ENCODE measurements around the gene SFXN5.

SFXN5 gene

GRCh38 chr2:72956050-72956395, 115.5 kb downstream of the SFXN5 start:
- no peak for DNase-seq (ENCODE audit: low read depth)

- no peak for DNase-seq (ENCODE audit: low read depth)
These were observed 116.1 kb downstream of the SFXN5 start for GRCh38 chr2:72955228-72956049.

GRCh38 chr2:72954376-72955227, 116.9 kb downstream of the SFXN5 start:
- DNase-seq (ENCODE audit: low read depth) = no peak

- no peak for DNase-seq (ENCODE audit: low read depth)
These were observed 117.5 kb downstream of the SFXN5 start for GRCh38 chr2:72953976-72954375.

- DNase-seq (ENCODE audit: low read depth) = no peak
These were observed 118.0 kb downstream of the SFXN5 start for GRCh38 chr2:72953528-72953927.

- no peak for DNase-seq (ENCODE audit: low read depth)
These were observed 118.6 kb downstream of the SFXN5 start for GRCh38 chr2:72952961-72953360.

- no peak for DNase-seq (ENCODE audit: low read depth)
These were observed 119.2 kb downstream of the SFXN5 start for GRCh38 chr2:72952110-72952823.

GRCh38 chr2:72951303-72952095, 120.0 kb downstream of the SFXN5 start:
- no peak for DNase-seq (ENCODE audit: low read depth)

- DNase-seq (ENCODE audit: low read depth) = no peak
These were observed 120.8 kb downstream of the SFXN5 start for GRCh38 chr2:72950558-72951255.

GRCh38 chr2:72949642-72950041, 121.9 kb downstream of the SFXN5 start:
- no peak for DNase-seq (ENCODE audit: low read depth)

- no peak for DNase-seq (ENCODE audit: low read depth)
These were observed 122.5 kb downstream of the SFXN5 start for GRCh38 chr2:72949045-72949444.

GRCh38 chr2:72947952-72948830, 123.3 kb downstream of the SFXN5 start:
- no peak for DNase-seq (ENCODE audit: low read depth)

- no peak for DNase-seq (ENCODE audit: low read depth)
These were observed 125.0 kb downstream of the SFXN5 start for GRCh38 chr2:72946466-72946865.

GRCh38 chr2:72945450-72946019, 126.0 kb downstream of the SFXN5 start:
- DNase-seq (ENCODE audit: low read depth) = no peak

GRCh38 chr2:72944804-72945449, 126.6 kb downstream of the SFXN5 start:
- no peak for DNase-seq (ENCODE audit: low read depth)

- DNase-seq (ENCODE audit: low read depth) = no peak
These were observed 127.7 kb downstream of the SFXN5 start for GRCh38 chr2:72943540-72944395.

GRCh38 chr2:72942881-72943418, 128.6 kb downstream of the SFXN5 start:
- no peak for DNase-seq (ENCODE audit: low read depth)

GRCh38 chr2:72942293-72942692, 129.2 kb downstream of the SFXN5 start:
- DNase-seq (ENCODE audit: low read depth) = no peak
